ELF-1 (cell line): ENCODE results near the gene SYT3.
A peak's percentile ranks its signal among the peaks of the same experiment; 100 is the strongest.
"Not testable (repeated sequence)": the region's sequence is repeated elsewhere in the genome, so short reads cannot be mapped to it uniquely, and the experiment has no call there.

Source experiments
- DNase-seq: peaks from one replicate; pipeline ENCODE4 v3.0.0-alpha.2; 2016; ENCODE audit warnings: low read depth, low spot score

Gene SYT3

GRCh38 chr19:50640368-50640767 is 687 bp upstream of the SYT3 start:
- DNase-seq: no peak

DNA sequence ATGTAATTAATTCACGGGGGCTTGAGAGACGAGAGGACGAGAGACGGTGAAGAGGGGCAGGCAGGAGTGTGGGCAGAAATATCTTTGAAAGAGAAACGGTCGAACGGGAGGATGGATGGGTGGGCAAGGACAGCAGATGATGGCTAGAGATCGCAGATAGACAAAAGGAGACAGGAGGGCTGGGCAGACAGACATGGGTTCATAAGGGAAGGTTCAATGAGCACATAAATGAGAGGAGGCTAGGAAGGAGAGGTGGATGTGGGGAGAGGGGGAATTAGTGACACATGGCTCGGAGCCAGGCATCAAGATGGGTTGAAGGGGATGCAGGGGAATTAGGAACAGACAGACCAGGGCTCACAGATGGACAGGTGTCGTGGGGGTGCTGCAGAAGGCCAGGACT is 1.1 kb downstream of the SYT3 start:
- no peak for DNase-seq

DNA sequence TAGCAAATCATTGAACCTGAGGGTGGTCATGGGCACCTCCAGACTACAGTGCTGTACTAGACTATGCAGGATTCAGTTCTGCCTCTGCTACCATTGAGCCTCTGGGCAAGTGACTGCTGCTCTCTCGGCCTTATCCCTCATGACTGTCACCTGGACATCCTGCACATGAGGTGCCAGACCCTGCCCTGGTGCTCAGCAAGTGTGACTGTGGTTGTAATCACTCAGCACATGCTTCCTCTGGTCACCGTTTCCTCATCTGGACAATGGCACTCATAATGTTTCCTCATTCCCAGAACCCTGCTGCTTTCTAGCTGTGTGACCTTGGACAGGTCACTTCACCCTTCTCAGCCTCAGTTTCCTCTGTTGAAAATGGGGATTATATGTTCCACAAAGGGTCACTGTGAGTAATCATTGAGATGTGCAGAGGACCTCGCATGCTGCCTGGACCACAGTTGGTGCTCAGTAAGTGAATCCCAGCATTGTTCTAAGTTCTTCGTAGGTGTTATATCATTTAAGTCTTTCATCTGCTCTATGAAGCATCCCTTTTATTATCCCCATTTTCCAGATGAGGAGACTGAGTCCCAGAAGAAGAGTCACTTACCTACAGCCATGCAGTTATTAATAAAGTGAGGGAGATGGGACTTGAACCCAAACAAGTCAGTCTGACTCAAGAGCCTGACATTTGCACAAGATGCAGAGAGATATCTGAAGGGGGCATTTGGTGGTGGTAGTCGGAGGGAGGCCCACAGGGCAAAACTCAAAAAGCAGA is 3.2 kb downstream of the SYT3 start:
- DNase-seq: no peak

- DNase-seq: no peak
These were observed 5.7 kb downstream of the SYT3 start for GRCh38 chr19:50633973-50634372.

- no peak for DNase-seq
These were observed 6.3 kb downstream of the SYT3 start for GRCh38 chr19:50633359-50633758.

DNA sequence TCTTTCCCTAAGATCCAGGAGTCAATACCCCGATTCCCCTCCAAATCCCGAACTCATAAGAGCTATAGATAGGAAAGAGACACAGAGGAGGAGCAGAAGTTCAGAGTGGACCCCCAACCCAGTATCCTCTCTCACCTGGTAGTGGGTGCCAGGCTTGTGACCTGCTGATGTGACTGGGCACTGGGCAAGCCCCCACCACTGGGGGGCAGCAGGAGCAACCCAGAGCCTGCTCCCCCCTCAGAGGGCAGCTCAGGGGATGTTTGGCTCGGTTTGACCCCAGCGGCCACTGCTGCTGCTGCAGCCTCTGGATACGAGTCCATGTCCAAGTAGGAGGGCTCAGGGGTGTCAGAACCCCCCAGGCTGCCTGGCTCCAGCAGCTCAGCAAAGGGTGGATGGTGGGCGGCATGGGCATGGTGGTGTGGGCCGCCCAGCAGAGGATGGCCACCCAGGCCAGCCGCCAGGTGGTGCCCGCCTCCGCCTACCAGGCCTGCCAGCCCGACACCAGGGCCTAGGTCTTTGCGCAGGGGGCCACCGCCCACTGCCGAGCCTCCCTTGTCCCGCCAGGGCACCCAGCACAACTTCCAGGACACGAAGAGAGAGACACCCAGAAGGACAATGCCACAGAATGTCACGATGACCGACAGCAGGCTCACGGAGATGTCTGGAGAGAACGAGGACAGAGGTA is 7.4 kb downstream of the SYT3 start:
- DNase-seq: peak; percentile 14

DNA sequence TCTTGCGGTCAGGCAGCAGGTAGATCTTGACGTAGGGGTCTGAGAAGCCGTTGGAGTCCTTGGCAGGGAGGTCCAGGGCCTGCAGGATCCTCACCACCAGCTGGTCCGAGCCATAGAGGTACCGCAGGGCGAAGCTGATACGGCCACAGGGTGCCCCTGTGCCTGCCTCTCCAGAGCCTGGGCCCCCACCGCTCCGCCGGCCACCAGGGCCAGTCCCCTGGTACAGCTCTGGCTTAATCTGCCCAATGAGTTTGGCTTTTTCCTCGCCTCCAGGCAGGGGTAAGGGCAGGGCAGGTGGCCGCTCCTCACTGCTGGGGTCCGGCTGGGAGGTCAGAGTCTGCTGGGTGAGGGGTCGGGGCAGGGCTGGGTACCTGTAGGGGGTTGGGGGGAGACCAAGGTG is 9.9 kb downstream of the SYT3 start:
- no peak for DNase-seq

DNA sequence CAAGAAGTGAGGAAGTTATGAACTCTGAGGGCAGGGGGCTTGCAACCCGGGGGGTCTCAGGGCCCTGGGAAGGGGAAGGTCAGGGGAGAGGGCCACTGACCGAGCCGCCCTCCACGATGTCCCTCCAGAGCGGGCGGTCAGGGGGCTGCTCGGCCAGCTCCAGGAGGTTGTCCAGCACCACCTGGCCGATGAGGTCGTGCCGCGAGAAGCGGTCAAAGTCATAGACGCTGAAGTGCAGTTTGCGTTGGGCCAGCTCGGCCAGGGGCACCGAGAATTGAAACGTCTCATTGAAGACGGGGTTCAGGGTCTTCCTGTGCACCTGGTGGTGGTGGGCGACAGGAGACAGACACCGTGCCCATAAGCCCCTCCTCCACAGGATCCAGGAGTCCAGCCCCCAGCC is 10.5 kb downstream of the SYT3 start:
- no peak for DNase-seq

- no peak for DNase-seq
These were observed 11.1 kb downstream of the SYT3 start for GRCh38 chr19:50628551-50628950.

DNA sequence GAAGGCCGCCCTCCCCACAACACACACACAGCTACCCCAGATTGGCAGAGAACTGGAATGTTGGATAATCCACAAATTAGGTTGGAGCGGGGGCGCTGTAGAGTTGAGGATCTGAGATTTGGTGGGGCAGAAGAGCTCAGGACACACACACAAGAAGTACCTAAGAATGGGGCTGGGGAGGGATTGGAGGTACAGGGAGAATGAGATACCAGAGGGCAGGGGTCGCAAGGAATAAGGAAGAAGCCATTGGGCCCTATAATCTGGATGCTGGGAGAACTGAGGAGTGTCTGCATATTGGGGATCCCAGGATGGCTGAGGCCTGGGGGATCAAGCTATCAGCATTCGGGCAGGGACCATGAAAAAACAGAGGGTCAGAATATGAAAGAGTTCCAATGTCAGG is 11.5 kb downstream of the SYT3 start:
- DNase-seq: no peak

DNA sequence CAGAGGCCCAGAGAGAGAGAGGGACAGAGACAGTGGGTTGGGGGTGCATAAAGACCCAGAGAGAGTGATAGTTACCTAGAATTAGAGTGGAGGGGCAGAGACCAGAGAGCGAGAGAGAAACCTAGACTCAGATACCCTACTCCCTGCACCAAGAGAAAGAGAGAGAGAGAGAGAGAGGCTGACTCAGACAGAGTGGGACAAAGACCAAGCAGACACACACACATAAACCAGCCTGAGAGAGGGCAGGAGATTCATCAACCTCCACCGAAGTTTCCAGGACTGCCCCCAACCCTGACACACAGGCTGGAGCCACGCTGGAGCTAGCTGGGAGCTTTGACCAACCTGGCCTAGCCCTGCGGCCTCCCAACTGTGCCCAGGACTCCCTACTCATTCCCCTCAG is 12.9 kb downstream of the SYT3 start:
- no peak for DNase-seq

- no peak for DNase-seq
These were observed 13.7 kb downstream of the SYT3 start for GRCh38 chr19:50626011-50626410.

GRCh38 chr19:50624949-50625600 is 14.6 kb downstream of the SYT3 start:
- DNase-seq: no peak

DNA sequence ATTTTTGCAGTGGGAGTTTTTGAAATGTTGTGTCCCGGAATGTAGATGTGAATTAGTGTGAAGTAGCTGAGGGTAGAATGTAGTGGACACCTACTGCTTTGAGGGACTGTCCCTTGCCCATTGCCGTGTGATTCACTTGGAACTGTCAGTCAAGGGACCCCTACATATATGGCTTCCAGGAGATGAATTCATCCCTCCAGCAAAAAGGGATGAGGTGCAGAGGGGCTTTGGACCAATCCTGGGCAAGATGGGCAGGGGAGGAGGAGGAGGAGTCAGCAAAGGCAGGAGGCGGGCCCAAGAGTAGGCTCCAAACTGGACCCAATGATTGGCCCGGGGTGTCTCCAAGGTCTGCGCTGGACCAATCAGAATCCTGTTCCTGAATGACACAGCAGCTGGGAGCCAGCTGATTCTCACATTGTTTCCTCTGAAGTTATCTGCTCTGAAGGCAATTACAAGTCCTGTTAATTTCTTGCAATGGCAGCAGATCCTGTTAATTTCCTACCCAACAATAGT is 19.2 kb downstream of the SYT3 start:
- DNase-seq: not testable (repeated sequence)

DNA sequence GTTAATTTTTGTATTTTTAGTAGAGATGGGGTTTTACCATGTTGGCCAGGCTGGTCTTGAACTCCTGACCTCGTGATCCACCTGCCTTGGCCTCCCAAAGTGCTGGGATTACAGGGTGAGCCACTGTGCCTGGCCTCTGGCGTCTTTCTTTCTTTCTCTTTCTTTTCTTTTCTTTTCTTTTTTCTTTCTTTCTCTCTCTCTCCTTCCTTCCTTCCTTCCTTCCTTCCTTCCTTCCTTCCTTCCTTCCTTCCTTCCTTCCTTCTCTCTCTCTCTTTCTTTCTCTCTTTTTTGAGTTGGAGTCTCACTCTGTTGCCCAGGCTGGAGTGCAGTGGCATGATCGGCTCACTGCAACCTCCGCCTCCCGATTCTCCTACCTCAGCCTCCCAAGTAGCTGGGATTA is 20.5 kb downstream of the SYT3 start:
- not testable (repeated sequence) for DNase-seq

DNA sequence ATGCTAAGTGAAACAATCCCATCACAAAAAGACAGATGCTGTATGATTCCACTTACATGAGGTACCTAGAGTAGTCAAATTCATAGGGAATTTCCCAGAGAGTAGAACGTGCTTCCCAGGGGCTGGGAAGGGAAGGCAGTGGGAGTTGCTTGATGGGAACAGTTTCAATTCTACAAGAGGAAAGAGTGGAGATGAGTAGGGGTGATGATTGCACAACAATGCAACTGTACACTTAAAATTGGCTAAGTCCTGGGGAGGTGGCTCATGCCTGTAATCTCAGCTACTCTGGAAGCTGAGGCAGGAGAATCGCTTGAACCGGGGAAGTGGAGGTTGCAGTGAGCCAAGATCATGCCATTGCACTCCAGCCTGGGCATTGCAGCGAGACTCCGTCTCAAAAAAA is 21.3 kb downstream of the SYT3 start:
- DNase-seq: not testable (repeated sequence)

- DNase-seq: not testable (repeated sequence)
These were observed 26.9 kb downstream of the SYT3 start for GRCh38 chr19:50612504-50613404.

DNA sequence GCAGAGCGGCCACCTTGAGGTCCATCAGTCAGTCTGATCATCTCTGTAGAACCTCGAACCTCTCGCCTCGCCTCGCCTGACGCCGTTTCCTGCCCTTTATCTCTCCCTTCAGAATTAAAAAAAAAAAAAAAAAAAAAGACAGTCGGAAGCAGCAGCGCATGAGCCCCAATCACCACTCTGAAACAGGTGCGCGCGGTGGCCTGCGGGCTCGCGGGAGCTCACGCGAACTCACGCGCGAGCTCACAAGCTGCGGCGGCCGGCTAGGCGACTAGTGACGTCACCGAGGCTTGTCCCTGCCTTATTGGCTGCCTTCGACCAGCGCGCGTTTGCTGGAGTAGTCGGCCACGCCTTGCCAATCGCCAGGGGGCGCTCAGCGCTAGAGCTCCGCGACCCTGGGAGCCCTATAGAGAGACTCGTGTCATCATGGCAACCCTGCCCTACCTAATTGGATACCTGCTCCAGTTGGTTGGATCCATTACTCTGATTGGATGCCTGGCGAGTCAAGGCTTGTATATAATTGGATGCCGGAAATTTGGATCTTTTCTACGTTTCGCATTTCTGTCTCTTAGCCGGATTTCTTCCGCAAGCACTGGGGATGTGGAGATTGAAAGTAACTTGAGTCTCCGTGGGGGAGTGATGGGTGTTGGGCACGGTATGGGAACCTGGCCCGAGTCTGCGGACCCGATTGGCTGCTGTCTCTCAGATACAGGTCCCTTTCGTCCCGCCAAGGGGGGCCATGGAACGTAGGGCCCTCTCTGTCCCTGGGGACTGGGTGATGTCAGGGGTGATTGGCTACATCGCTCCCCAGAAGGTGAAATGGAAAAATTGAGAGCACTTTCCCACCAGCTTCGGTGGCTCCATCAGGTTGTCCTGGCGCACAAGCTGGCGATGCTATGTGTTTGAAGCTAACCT is 31.6 kb downstream of the SYT3 start:
- peak; percentile 99 for DNase-seq

DNA sequence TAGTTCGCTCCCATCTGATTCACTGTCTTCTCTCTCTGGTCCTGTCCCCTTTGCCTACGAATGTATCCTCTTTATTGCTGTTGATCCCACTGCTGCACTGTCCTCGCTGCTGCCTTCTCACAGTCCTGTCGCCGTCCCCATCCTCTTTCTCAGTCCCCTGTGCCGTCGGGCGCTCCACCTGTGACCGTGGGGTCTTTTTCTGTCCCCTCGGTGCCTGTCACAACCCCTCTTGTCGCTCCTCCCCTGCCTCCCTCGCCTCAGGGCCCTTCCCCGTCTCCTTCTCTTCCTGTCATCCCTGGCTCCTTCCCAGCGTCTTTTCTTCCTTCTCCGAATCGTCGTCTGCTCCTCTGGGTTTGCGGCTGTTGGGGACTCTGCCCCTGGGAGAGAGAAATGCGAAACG is 32.3 kb downstream of the SYT3 start:
- no peak for DNase-seq

DNA sequence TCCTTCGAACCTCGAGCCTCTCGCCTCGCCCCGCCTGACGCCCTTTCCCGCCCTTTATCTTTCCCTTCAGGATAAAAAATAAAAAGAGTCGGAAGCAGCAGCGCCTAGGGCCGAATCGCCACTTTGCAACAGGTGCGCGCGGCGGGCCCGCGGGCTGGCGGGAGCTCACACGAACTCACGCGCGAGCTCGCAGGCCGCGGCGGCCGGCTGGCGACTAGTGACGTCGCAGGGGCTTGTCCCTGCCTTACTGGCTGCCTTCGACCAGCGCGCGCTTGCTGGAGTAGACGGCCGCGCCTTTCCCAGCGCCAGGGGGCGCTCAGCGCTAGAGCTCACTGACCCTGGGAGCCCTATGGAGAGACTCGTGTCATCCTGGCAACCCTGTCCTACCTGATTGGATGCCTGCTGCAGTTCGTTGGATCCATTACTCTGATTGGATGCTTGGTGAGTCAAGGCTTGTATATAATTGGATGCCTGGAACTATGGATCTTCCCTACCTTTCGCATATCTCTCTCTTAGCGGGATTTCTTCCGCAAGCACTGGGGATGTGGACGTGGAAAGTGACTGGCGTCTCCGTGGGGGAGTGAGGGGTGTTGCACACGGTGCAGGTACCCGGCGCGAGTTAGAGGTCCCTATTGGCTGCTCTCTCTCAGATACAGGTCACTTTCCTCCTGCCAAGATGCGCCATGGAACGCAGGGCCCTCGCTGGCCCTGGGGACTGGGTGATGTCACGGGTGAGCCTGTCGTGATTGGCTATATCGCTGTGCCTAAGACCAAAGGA is 33.4 kb downstream of the SYT3 start:
- peak; percentile 55 for DNase-seq
